ENCODE measurements around the gene KISS1R. TPM values are rescaled to one million over a fixed set of nuclear protein-coding genes. Genes with fewer than 3 reads are reported as not detected.

Gene KISS1R
- total RNA-seq, 2 experiments from 2014 or later: 1.5 to 1.6 TPM

GRCh38 chr19:883661-884211 lies 33.4 kb upstream of the KISS1R start:
- peaks cover 47% of the 10 kb centered on the region for H3K36me3 Mint-ChIP-seq (ENCODE audit: low read depth)
- TF ChIP-seq CTCF (IDR thresholded peaks at IDR 0.05): no peak

GRCh38 chr19:884420-885211 lies 32.5 kb upstream of the KISS1R start:
- Histone ChIP-seq H3K4me1 (ENCODE audit: insufficient read depth, low read length) (peaks cover 4% of the 10 kb centered on the region), H3K4me3 (ENCODE audit: low read length) (no peak overlapping the region), H3K9me3 (ENCODE audit: control insufficient read depth in 1 of 2, insufficient read depth in 1 of 2, low read length in 2 of 2) (no peaks in the 10 kb centered on the region), H3K27ac (ENCODE audit: low read depth in 1 of 2, low read length in 2 of 2) (no peak overlapping the region), H3K36me3 (ENCODE audit: insufficient read depth, low read length) (peaks cover 67% of the 10 kb centered on the region), H3K27me3 (ENCODE audit: control insufficient read depth in 1 of 2, insufficient read depth in 2 of 2, low read length in 2 of 2) (no peaks in the 10 kb centered on the region)
- TF ChIP-seq CTCF (IDR thresholded peaks at IDR 0.05): no peak
- Mint-ChIP-seq H3K4me1 (ENCODE audit: low read depth) (peaks cover 7% of the 10 kb centered on the region), H3K4me3 (no peak overlapping the region), H3K27me3 (no peaks in the 10 kb centered on the region), H3K9me3 (no peaks in the 10 kb centered on the region), H3K36me3 (ENCODE audit: low read depth) (peaks cover 55% of the 10 kb centered on the region), H3K27ac (no peak overlapping the region)
- ChIA-PET CTCF (no interaction called here), POLR2A (no interaction called here)
- DNase-seq (no peak), ATAC-seq (ENCODE audit: poor library complexity) (no peak)
- intact Hi-C loops (cut with DNase I, micrococcal nuclease): no loop called here

More at GRCh38 chr19:883661-884211, 33.4 kb upstream of the KISS1R start:
- Mint-ChIP-seq H3K9me3 (no peaks in the 10 kb centered on the region), H3K27ac (no peak overlapping the region), H3K27me3 (no peaks in the 10 kb centered on the region), H3K4me1 (ENCODE audit: low read depth) (peaks cover 2% of the 10 kb centered on the region), H3K4me3 (no peak overlapping the region)
- ATAC-seq (ENCODE audit: poor library complexity) (no peak), DNase-seq (no peak)
- ChIA-PET POLR2A (no interaction called here), CTCF (no interaction called here)
- Histone ChIP-seq H3K36me3 (ENCODE audit: insufficient read depth, low read length) (peaks cover 61% of the 10 kb centered on the region), H3K4me3 (ENCODE audit: low read length) (no peak overlapping the region), H3K27ac (ENCODE audit: low read depth in 1 of 2, low read length in 2 of 2) (no peak overlapping the region), H3K4me1 (ENCODE audit: insufficient read depth, low read length) (peaks cover 1% of the 10 kb centered on the region), H3K27me3 (ENCODE audit: control insufficient read depth in 1 of 2, insufficient read depth in 2 of 2, low read length in 2 of 2) (no peaks in the 10 kb centered on the region), H3K9me3 (ENCODE audit: control insufficient read depth in 1 of 2, insufficient read depth in 1 of 2, low read length in 2 of 2) (no peaks in the 10 kb centered on the region)
- intact Hi-C loops (cut with DNase I, micrococcal nuclease): no loop called here

- POLR2A ChIA-PET: no interaction called here
Measured at GRCh38 chr19:885536-886224, 31.5 kb upstream of the KISS1R start.

More at GRCh38 chr19:885536-886224, 31.5 kb upstream of the KISS1R start:
- no peak for TF ChIP-seq CTCF (IDR thresholded peaks at IDR 0.05)
- CTCF ChIA-PET: interaction anchor here (0.9 kb wide), 1 partner anchor 22 kb away, joined by 3 read pairs; no protein-coding TSS in a partner anchor
- intact Hi-C loops (cut with DNase I, micrococcal nuclease): no loop called here
- peaks cover 7% of the 10 kb centered on the region for H3K4me1 Mint-ChIP-seq (ENCODE audit: low read depth)
- H3K9me3 Mint-ChIP-seq: no peaks in the 10 kb centered on the region
- H3K27me3 ChIP-seq (ENCODE audit: control insufficient read depth in 1 of 2, insufficient read depth in 2 of 2, low read length in 2 of 2): no peaks in the 10 kb centered on the region
- no peak for ATAC-seq (ENCODE audit: poor library complexity)
- H3K27me3 Mint-ChIP-seq: no peaks in the 10 kb centered on the region
- peaks cover 74% of the 10 kb centered on the region for H3K36me3 ChIP-seq (ENCODE audit: insufficient read depth, low read length)
- no peak overlapping the region for H3K27ac Mint-ChIP-seq
- H3K4me3 ChIP-seq (ENCODE audit: low read length): no peak overlapping the region
- no peaks in the 10 kb centered on the region for H3K9me3 ChIP-seq (ENCODE audit: control insufficient read depth in 1 of 2, insufficient read depth in 1 of 2, low read length in 2 of 2)
- H3K4me1 ChIP-seq (ENCODE audit: insufficient read depth, low read length): peaks cover 4% of the 10 kb centered on the region
- no peak overlapping the region for H3K4me3 Mint-ChIP-seq
- H3K27ac ChIP-seq (ENCODE audit: low read depth in 1 of 2, low read length in 2 of 2): no peak overlapping the region
- peaks cover 61% of the 10 kb centered on the region for H3K36me3 Mint-ChIP-seq (ENCODE audit: low read depth)
- DNase-seq: no peak
